GM19395 (cell line): ENCODE measurements around the gene AP3D1.

Experiments
- ATAC-seq: cut with Tn5 transposase; IDR thresholded peaks from one replicate; pipeline ENCODE4 v1.9.1; 2021; ENCODE audit warnings: mild to moderate bottlenecking, moderate library complexity; ENCODE audit not compliant: unreplicated experiment

Gene AP3D1

DNA sequence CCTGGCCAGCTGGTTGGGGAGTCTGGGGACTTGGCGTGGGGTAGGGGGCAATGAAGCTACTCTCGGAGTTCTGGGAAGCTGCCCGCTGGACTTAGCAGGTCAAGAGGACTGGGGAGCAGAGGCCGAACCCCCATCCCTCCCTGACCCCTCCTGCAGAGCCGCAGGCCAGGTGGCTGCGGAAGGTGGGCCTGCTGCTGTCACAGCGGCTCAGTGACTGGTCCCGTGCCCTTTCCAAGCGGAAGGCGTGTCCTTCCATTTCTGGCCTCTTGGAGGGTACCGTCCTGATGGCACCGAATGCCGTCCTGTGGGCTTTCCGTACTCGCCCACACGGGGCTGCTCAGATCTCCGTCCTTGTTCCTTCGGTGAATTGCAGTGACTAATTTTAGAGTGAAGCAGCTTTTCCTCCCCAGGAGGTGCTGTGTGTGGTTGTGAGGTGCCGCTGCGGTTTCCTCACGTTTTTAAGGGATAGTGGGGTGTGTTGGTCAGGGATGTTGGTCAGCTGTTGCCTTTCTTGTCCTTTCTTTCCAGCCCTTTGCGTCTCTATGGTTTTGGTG lies 33.1 kb upstream of the AP3D1 start:
- no peak for ATAC-seq

DNA sequence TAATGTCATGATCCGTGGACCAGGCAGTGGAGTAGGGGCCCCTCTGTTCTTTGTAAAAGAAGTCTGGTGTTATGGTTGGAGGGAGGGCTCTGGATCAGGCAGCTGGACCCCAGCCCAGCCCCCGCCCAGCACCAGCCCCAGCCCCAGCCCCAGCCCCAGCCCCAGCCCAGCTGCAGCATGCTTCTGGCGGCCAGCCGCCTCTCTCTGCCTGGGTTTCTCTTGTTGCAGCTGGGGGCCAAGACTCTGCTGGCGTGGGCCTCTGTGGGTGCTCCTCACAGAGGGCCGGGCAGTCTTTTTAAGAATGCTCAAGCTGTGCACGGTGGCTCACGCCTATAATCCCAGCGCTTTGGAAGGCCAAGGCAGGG lies 30.2 kb upstream of the AP3D1 start:
- no peak for ATAC-seq

DNA sequence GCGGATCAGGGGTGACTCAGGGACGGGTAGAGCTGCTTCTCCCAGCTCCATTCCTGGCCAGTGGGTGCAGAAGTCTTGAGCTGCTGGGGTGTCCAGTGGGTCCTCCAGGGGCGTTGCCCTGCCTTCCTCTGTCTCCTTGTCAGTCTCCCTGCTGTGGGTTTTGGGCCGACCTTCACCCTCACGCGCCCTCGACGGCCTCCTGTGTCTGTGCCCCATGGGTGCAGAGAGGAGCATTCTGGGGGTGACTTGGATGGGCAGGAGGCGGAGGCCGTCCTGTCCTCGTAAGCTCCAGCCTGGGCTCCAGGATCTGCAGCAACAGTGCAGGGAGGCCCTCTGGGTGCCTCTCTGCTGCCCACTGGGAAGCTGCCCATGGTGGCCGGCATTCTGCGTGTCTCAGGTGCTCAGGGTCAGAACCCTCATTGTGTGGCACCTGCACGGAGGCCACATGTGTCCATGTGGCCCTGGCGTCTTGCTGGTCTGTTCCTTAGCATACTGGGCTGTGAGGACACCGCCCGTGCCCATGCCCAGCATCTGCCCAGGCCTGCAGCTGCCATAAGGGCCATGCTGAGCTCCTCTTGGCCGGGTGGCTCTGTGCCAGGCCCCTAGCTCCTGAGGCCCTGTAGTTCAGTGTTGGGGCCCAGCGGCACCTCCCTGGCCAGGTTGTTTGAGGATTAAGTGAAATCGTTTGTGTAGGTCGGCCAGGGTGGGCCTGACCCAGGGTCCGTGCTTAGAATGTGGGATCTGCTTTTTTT lies 29.7 kb upstream of the AP3D1 start:
- no peak for ATAC-seq

DNA sequence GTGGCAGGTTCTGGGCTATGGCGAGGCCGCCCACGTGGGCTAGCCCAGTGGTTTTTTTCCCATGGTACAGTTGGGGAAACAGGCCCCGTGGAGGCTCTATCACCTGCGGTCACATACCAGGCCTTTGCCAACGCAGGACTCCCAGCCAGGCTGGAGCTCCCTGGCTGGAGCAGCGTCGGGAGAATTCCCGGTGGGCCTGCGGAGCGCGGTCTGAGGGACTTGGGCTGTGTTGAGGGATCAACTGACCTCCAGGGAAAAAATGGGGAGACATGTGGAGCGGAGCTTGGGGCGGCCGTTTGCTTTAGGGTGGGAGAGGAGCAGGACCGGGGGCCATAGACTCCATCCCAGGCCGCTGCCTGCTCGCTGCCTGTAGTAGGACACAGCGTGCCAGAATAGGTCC lies 28.7 kb upstream of the AP3D1 start:
- no peak for ATAC-seq

DNA sequence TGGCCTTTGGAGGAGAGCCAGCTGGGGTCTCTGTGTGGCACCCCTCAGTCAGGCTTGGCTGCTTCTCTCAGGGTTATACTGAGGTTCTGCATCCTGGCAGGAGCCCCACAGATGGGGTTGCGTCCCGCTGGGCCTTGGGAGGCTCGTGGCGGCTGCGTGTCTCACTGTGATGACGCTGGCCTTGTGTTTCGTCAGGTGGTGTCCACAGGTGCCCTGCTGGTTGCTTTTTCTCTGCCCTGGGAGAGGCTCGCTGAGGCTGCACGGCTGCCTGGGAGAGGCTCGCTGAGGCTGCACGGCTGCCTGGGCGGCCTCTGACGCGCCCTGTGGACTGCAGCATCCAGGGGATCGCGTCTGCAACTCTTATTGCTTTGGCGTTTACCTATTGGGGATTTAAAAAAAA lies 27.7 kb upstream of the AP3D1 start:
- no peak for ATAC-seq

DNA sequence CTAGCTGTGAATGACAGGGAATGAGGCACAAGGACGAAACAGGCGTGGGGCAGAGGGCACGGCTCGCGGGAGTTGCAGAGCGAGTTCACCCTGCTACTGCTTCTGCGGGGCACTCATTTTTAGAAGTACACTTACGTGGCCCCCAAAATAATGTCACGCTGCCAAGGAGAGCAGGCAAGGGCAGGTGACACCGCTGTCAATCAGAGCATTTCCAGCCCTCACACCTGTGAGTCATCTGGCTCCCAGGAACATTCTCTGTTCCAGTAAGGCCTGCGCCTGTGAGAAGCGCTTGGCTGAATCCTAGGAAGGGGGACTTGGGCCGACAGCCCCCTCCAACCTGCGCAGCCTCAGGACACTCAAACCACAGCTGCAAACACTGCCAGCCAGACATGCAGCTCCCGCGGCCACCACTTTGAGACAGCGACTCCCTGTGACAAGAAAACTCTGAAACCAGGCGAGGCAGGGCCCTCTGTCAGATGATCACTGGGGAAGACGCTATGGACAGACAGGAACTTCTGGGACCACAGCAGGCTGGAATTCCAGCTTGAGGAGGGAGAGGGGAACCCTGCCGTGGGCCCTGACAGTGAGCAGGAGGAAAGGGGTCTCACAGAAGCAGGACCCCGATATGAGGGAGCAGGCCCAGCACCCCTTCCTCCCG lies 25.1 kb upstream of the AP3D1 start:
- no peak for ATAC-seq

DNA sequence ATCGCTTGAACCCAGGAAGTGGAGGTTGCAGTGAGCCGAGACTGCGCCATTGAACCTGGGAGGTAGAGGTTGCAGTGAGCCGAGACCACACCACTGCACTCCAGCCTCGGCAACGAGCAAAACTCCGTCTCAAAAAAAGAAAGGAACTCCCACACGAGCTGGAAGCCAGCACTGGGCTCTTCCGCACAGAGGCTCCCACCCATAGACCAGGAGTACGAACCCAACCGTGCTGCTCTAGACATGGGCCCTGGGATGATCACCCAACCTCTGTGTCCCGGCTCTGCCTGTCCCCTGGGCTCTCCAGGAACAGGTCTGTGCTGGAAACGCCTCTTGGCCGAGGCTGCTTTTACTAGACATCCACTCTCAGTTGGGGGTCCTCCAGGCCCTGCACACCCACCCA lies 24.4 kb upstream of the AP3D1 start:
- no peak for ATAC-seq

DNA sequence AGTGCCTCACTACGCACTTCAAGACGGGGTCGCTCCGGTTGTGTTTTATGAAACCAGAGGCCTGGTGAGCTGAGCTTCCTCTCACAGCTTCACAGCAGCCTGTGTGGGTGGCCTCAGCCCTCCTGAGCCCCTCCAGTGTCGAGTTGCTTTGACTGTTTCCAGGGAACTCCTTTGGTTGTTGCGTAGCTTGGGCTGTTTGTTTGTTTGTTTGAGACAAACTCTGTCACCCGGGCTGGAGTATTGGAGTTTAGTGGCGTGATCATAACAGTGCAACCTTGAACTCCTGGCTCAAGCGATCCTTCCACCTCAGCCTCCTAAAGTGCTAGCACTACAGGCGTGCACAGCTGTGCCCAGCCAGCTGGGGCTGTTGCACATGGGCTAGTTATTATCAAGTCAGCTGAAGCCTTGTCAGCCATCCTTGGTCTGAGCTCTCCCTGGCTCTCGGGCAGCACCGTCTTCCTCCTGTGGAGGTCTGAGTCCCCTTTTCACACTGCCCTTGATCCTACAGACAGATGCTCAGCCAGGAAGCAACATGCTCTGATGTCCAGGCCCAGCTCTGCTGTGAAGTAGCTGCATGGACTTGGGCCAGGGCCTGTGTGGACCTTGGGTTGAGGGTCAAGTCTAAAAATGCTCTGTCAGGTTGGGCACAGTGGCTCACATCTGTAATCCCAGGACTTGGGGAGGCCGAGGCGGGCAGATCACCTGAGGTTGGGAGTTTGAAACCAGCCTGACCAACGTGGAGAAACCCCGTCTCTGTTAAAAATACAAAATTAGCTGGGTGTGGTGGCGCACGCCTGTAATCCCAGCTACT lies 22.6 kb upstream of the AP3D1 start:
- ATAC-seq: no peak

DNA sequence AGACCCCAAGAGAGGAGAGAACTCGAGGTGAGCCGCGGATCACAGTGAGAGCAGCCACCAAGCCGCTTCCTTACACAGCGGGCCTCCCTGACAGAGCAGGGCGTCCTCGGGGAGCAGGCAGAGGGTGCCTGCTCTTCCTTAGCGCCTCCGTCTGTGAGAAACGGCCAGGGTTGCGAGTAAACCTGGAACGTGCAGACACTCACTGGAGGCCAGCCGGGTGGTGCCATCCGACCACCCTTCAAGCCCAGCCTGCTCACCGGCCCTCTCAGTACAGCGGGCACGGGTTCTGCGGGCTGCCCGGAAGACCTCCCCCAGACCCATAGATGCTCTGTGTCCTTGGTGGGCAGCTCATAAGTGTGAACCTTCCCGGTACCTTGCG lies 22.0 kb upstream of the AP3D1 start:
- ATAC-seq: no peak

DNA sequence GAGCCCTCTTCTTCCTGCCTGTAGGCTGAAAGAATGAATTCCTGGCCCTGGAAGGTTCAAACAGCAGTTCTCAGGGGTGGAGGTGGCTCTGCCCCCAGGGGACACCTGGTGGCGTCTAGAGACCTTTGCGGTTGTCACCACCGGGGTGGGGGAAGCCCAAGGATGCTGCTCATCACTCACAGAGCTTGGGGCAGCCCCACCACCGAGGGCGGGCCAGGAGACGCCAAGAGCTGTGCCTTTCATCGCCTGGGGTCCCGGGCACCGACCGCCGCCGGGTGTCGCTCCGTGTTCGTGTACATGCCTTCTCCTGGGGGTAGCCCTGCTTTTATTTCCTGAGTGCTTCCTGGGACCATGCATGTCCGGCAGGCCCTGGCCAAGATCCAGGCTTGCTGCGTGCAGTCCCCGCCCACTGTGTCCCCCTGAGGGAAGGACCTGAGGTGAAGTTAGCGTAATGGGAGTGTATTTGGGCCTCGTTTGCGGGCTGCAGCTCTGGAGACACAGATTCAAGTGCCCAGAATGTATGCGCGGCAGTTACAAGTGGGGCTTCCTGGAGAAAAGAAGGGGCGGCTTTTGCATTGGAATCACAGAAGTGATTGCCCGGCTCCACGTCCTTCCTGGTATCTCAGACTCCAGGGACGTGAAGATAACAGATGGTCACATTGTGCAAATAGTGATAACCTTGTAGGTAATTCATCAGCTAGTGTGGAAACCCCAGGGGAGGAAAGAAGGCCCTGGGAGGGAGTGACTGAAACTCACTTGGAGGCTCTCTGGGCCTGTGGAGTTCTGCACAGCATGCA lies 20.2 kb upstream of the AP3D1 start:
- no peak for ATAC-seq

DNA sequence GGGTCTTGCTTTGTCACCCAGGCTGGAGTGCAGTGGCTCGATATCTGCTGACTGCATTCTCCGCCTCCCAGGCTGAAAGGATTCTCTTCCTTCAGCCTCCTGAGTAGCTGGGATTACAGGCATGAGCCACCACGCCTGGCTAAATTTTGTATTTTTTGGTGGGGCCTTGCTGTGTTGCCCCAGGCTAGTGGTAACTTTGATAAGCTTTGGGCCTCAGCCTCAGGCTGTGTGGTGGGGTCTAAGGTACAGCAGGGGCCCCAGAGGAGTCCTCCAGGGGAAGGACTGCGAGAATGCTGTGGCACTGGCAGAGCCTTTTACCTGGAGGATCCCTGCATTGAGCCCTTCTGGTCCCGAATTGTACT lies 19.6 kb upstream of the AP3D1 start:
- ATAC-seq: no peak

DNA sequence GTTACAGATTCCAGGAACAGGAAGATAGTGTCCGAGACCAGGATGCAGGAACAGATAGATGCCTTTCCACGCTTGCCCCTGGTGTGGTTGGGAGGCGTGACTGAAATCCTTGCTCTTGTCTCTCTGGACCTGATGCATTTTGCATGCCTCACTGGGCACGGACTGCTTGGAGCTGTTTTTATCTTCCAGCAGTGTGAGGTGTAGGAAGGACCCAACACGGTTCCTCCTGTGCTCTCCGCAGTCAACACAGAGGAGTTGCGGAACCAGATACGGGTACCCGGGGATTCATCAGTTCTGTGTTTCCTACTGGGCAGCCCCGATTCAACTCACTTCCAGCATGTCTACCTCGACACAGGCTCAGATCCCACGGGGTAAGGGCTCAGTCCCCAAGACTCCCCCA lies 18.9 kb upstream of the AP3D1 start:
- no peak for ATAC-seq

DNA sequence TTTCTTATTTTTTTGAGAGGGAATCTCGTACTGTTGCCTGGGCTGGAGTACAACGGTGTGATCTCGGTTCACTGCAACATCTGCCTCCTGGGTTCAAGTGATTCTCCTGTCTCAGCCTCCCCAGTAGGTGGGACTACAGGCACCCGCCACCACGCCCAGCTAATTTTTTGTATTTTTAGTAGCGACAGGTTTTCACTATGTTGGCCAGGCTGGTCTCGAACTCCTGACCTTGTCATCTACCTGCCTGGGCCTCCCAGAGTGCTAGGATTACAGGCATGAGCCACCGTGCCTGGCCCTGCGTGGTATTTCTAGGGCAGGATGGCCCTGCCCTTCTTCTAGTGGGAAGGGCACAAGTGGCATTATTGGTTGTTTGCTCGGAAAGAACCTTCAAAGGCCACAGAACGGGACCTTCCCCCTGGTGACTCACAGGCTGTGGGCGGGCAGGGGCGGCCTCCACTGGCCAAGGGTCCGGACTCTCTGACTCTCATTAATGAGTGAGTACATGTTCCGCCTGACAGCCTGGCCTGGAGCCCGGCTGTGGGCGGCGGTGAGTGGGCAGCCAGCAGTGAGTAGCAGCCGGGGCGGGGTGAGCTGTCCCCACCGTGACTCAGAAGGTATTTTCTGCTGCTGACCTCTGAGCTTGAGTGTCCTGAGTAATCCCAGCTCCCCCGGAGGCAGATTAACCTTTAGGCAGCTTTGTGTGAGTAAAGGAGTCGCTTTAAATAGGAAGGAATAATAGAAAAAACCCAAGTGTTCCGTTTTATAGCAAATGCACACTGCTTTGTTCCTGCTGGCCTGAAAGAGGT lies 17.5 kb upstream of the AP3D1 start:
- ATAC-seq: peak; percentile 44

DNA sequence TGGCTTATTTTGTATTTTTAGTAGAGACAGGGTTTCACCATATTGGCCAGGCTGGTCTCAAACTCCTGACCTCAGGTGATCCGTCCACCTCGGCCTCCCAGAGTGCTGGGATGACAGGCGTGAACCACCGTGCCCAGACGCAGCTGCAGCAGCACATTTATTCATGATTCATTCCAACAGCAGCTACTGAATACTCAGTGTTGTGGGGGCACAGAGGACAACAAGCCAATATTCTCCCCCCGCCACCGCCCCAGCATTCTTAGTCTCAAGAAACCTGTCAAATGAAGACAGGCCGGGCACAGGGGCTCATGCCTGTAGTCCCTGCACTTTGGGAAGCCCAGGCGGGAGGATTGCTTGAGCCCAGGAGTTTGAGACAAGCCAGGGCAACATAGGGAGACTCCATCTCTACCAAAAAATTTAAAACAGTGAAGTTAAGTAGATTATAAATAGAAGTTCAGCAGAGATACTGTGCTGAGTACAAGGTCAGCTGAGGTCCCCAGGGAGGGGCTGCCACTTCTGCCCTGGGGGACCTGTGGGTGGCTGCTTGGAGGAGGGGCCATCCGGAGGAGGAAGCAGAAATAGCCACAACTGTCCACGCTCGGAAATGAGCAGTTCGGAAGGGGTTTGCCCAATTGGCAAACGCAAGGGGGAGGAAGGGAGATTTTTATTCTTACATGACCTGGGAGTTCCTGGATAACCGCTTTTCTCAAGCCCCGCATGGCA lies 16.7 kb upstream of the AP3D1 start:
- ATAC-seq: peak; percentile 27

DNA sequence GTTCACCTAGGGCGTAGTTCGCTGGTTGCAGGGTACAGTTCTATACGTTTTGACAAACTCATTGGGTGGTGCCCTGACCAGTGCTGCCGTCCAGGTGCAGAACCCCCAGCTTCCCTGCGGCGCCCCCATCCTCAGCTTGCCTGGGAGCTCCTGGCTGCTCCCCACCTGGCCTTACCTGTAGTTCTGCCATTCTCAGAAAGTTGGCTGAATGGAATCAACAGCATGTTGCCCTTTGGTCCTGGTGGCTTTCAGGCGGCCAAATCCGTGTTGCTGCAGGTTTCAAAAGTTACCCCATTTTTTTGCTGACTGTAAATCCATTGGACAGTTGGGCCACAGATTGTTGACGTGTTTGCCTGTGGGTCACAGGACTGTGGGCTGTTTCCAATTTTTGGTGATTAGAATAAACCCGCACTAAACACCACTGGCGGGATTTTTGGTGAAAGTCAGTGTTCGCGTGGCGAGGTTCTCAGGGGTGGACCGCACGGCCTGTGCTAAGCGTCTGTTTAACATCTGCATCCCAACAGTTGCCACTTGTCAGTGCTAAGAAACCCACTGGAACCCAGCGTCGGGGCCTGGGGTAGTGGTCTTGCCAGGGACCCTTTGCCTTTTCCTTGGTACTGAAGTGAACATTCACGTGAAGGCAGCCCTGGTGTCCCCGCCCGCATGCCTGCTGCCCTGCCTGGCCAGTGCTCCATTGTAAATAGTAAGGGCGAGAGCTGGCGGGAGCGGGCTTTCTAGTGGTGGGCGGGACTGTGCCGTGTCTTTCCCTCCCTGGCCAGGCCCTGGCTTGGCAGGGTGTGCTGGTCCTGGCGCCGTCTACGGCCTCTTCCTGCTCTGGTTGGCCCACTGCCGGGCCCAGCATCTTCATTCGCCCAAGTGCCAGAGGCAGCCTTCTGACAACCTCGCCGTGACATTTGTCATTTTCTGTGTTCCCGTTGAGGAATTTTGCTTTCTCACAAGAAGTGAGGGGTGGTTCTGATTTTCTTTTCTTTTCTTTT lies 15.7 kb upstream of the AP3D1 start:
- no peak for ATAC-seq

DNA sequence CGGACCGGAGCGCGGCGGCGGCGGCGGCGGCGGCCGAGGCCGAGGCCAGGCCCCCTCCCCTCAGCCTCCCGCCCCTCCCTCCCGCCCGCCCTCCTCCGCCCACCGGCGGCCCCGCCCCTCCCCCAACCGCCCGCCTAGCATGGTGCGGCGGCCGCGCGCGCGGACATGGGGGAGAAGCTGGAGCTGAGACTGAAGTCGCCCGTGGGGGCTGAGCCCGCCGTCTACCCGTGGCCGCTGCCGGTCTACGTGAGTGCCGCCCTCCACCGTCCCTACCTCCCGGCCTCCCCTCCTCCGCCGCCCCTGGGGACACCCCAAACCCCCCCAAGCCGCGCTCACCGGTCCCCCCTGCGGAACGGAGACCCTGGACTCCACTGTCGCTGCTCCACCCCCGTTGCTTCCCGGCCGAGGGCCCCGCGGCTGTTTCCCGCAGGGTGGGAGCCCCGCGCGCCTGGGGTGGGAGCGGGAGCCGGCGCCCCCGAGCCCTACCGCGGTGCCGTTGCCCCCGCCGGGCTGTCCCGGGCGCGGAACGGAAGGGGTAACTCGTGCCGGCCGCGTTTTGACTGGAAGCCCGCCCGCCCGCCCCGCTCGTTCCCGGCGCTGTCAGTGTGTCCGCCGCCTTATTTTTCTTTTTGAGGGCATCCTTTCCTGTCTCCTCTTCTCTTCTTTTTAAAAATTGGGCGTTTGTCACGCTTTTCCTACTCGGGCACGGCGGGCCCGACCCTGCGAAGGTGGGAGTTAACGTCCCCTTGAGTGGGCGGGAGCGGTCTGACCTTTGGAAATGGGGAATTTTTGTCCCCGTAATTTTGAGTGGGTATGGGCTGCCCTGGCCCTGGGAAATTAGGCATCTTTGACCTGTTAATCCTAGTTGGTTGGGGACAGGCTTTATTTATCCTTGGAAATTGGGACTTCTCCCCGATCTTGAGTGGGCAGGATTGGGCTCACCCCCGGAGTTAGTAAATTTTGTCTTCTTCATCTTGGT lies 12.9 kb upstream of the AP3D1 start:
- no peak for ATAC-seq

DNA sequence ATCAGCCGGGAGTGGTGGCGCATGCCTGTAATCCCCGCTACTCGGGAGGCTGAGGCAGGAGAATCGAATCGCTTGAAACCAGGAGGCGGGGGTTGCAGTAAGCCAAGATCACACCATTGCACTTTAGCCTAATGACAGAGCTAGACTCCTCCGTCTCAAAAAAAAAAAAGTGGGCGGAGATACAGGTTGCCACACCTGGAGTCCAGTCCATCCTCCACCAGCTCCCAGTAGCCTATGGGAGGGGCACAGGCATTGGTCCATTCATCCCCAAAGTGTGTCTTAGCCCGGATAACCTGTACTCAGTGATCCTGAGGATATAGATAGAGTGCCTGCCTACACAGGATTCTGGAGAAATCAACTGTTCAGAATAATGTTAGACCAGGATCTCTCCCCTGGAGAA lies 9.0 kb upstream of the AP3D1 start:
- ATAC-seq: no peak
